ENCODE measurements around the gene NEU2. TPM values are rescaled to one million over a fixed set of nuclear protein-coding genes. Genes with fewer than 3 reads are reported as not detected.

The NEU2 gene
- total RNA-seq, 2 experiments from 2014 or later: not detected

DNA sequence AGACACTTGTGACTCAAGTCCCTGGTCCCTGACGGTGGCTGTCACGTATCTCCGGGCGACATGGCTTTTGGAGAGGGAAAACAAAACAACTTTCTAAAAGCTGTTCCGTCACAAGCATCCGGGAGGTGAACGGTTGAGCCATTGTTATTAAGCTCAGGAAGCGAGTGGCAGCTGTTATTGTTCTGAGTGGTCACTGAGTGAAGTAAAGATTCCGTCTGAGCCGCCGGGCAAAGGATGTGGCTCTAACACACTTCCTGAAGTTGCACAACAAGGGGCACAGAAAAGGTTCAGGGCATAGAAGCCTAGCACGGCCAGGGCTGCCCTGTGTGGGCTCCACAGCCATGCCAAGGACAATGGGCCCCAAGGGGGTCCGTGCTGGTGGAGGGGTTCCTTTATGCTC is 52.0 kb downstream of the NEU2 start:
- peak overlapping the region; percentile 90 for H3K27ac Mint-ChIP-seq
- H3K36me3 Mint-ChIP-seq: peaks cover 55% of the 10 kb centered on the region
- H3K27me3 Mint-ChIP-seq: no peaks in the 10 kb centered on the region
- no peaks in the 10 kb centered on the region for H3K9me3 Mint-ChIP-seq
- peaks cover 67% of the 10 kb centered on the region for H3K4me1 Mint-ChIP-seq
- DNase-seq: no peak
- peak; percentile 35 for ATAC-seq (ENCODE audit: low read depth)
- POLR2A ChIA-PET: interaction anchor here (0.9 to 7.7 kb wide), 4 partner anchors 9 to 58 kb away, joined by 3 to 123 read pairs (median 7); partner anchors contain the start of gene INPP5D
- H3K4me3 Mint-ChIP-seq: peak overlapping the region; percentile 74

Other genes starting within 250 kb of the NEU2 start
- 1 to 10 TPM; 1.5 to 2.1 TPM for gene SNORC, start 162.4 kb upstream of the NEU2 start, total RNA-seq
- not detected for gene NGEF, start 19.4 kb upstream of the NEU2 start, total RNA-seq
- gene INPP5D, start 27.7 kb downstream of the NEU2 start, total RNA-seq: 100 to 1,000 TPM; 129 to 135 TPM
- gene ATG16L1, start 219.0 kb downstream of the NEU2 start, total RNA-seq: 10 to 100 TPM; 60.8 to 67.6 TPM